Activated T-cell treated with anti-CD3 and anti-CD28 coated beads for 24 hours (primary cell): Measurements from ENCODE around the gene BRSK2.

Source experiments
- DNase-seq: peaks from one replicate; pipeline ENCODE4 v3.0.0-alpha.2; 2020; ENCODE audit warnings: low read depth

The BRSK2 gene

GRCh38 chr11:1397146-1397861 is 7.6 kb downstream of the BRSK2 start:
- no peak for DNase-seq

- DNase-seq: no peak
Measured at GRCh38 chr11:1397862-1398527, 8.3 kb downstream of the BRSK2 start.

GRCh38 chr11:1398528-1399235 is 8.9 kb downstream of the BRSK2 start:
- no peak for DNase-seq

- no peak for DNase-seq
Measured at GRCh38 chr11:1399386-1400316, 9.9 kb downstream of the BRSK2 start.

- DNase-seq: no peak
Measured at GRCh38 chr11:1400317-1401170, 10.8 kb downstream of the BRSK2 start.

GRCh38 chr11:1401171-1401445 is 11.4 kb downstream of the BRSK2 start:
- DNase-seq: no peak

GRCh38 chr11:1401656-1402221 is 12.0 kb downstream of the BRSK2 start:
- no peak for DNase-seq

- DNase-seq: no peak
Measured at GRCh38 chr11:1402355-1403077, 12.8 kb downstream of the BRSK2 start.

- no peak for DNase-seq
Measured at GRCh38 chr11:1403078-1403620, 13.4 kb downstream of the BRSK2 start.

- DNase-seq: no peak
Measured at GRCh38 chr11:1403721-1404460, 14.2 kb downstream of the BRSK2 start.

GRCh38 chr11:1404461-1405185 is 14.9 kb downstream of the BRSK2 start:
- no peak for DNase-seq

GRCh38 chr11:1405186-1406020 is 15.7 kb downstream of the BRSK2 start:
- no peak for DNase-seq

GRCh38 chr11:1406571-1407485 is 17.1 kb downstream of the BRSK2 start:
- DNase-seq: no peak

- DNase-seq: no peak
Measured at GRCh38 chr11:1407668-1408067, 17.9 kb downstream of the BRSK2 start.

- DNase-seq: no peak
Measured at GRCh38 chr11:1408346-1408745, 18.6 kb downstream of the BRSK2 start.

GRCh38 chr11:1409108-1409851 is 19.5 kb downstream of the BRSK2 start:
- DNase-seq: no peak
